HG03060 (cell line): ENCODE results near the gene TPM3.
"Not testable (repeated sequence)": the region's sequence is repeated elsewhere in the genome, so short reads cannot be mapped to it uniquely, and the experiment has no call there.

Experiments used
- ATAC-seq: cut with Tn5 transposase; IDR thresholded peaks from one replicate; pipeline ENCODE4 v1.9.1; 2021; ENCODE audit warnings: low read depth, moderate number of reproducible peaks; ENCODE audit not compliant: unreplicated experiment

The TPM3 gene

DNA sequence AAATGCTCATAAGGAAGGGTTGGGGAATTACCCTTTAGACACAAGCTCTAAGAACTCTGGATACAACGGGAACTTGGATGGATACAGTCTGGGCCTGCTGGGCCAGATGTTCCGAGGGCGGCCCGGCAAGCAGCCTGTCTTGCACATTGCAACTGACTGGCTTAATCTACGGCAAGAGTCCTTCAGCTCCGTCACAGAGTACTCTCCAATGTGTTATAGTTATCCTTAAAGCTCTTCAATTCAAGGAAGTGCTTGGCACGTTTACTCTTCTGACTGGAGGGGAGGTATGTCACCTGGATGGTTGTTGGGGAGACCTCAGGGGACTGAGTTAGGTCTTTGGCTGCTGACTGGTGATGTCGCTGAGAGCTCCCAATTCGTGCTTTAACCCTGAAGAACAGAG lies 15.4 kb upstream of the TPM3 start:
- ATAC-seq: no peak

DNA sequence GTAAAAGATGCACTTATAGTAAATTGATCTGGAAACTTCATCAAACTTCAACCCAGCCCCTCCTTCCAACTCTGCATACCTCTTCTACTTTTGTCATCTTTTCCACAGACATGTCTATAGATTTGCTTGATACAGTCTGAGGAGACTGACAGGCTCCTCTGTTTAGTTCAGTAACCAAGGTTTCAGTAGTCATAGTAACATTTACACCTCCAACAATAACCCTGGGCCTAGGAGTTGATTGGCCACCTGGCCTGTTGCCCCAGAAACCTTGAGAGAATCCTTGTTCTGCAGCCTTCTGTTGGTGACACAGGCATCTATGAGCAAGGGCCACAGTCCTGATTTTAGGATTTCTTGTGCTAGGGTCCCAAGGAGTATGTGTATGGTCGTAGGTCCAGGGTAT lies 14.3 kb upstream of the TPM3 start, which contains the start of gene CFAP141:
CFAP141 (minus strand) TSS at position 138 of the 400 bp plus-strand sequence; CDS start at position 112, 26 bp downstream.
- no peak for ATAC-seq

DNA sequence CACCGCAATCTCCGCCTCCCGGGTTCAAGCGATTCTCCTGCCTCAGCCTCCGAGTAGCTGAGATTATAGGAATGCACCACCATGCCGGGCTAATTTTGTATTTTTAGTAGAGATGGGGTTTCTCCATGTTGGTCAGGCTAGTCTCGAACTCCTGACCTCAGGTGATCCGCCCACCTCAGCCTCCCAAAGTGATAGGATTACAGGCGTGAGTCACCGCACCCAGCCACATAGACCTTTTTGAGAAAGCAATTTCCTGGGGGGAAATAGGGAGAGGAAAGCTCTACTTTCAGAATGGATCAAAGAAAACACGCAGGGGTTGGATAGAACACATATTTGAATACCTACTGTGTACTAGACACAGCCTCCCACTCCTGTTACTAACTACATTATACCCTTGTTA lies 13.9 kb upstream of the TPM3 start:
- ATAC-seq: not testable (repeated sequence)

DNA sequence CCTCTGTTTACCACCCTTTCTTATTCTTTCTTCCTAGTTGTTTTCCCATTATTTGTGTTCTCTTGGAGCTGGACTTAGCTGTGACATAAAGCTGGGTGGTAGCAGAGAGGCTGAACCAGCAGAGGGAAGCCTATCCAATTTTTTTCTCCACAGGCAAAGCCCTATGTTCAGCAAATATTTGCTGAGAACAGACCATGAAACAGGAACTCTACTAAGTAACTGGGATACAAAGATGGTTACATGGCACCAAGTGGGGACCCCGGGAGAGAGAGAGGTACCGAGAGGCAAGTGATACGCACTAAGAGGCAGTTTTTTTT lies 7.6 kb upstream of the TPM3 start:
- ATAC-seq: no peak

DNA sequence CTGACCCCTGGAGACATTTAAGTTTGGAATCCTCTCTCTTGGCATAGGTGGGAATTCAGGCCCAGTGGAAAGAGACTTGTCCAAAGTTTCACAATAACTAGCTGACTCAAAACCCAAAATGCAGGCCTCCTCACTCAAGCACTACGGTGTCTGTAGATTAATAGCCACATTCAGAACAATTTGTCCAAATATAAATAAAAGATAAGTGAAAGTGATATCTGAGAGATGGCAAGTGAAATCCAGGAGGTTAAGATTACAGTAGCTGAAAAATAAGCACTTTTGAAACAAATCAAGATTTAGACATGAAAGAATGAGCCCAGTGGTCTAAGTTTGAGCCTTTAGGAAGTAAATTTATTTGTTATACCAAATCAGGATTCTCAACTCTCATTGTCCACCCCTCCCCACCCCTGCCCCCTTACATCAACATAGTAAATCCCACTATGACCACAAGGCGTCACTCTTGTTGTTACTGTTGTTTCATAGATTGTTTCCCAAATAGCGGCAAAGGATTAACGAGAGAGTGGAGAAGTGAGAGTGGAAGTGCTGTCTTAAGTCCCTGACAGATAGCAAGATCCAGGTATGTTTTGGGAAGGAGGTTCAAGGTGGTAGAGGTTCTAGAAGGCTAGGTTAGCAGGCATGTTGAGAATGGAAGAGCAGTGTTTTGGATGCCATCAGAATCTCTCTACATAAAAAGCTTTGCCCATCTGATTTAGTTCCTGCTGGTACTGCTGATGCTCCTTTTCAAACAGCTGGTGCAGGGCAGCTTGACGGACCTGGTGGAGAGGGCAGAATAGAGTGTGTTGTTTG lies 7.1 kb upstream of the TPM3 start:
- ATAC-seq: no peak

DNA sequence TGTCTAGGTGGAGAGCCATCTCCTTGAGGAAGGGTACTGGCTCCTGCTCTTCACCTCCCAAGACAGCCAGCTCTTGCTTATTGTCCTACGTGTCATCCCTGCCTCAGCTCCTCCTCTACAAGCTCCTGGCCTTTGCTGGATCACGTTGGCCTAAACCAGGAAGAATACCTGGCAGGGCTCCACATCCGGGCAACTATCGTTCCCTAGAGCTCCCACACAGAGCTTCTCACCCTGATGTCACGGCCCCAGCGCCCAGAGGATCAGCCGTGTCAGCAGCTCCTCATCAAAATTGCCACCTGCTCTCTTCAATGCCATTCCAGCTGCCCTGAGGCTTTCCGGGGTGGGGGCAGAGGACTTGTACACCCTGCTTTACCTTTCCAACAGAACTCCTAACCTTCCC lies 1.9 kb upstream of the TPM3 start:
- ATAC-seq: no peak

DNA sequence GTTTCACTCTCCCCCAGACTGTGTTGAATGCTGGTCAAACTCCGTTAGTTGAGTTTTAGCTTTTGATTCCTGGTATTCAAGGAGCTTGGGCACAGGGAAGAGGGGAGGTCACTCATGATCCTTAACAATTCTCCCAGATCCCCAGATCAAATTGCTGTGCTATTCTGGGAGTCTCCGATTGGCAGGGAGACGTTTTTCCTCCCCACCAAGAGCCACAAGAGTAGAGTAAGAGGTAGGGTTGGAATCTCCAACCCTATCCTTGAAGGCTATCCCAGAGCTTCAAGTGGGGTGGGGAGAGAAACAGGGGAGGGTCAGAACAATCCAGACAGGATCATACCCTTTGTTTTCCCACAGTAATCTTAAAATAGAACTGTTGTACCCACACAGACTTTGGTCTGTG lies 576 bp upstream of the TPM3 start:
- no peak for ATAC-seq

DNA sequence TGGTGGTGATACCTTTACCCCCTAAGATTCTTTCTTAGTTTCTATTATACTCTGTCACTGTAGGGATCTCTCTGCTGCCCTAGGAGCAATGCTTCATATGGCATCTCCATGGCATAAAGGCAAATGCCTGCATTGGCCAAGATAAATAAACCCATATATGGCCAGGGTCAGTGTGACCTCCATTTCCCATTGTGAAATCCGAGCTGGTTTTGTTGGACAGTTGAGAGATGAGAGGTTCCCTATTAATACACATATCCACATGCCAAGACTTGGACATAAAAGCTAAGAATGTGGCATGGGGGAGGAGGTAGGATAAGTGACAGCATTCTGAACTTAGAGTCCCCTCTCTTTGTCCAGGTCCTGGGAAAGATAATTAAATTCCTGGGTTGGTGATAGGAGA lies 1.4 kb downstream of the TPM3 start:
- ATAC-seq: no peak

DNA sequence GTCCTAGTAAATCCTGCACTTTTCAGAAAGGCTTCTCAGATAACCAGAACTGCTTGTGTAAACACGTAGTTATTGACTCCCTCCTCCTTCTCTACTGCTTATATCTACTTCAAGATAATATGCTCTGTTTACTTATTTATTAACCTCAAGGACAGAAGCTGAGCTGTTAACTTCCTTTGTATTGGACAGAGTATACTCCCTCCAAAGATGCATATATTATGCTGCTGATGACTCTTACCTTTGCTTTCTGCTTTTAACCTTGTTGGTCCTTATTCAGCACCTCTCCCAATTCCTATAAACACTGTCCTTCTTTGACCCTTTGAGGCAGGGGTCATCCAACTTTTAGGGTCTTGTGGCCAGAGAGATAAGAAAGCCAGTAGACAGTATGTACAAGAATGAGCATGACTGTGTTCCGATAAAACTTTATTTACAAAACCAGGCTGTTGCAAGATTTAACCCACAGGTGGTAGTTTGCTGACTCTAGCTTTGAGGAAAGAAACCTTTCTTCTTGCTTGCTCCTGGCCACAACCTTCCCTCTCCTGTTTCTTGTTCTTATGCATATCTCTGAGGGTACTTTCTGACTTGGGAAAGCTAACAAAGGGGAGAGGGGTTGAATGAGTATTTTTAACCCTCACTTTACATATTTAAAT lies 4.9 kb downstream of the TPM3 start:
- ATAC-seq: no peak

DNA sequence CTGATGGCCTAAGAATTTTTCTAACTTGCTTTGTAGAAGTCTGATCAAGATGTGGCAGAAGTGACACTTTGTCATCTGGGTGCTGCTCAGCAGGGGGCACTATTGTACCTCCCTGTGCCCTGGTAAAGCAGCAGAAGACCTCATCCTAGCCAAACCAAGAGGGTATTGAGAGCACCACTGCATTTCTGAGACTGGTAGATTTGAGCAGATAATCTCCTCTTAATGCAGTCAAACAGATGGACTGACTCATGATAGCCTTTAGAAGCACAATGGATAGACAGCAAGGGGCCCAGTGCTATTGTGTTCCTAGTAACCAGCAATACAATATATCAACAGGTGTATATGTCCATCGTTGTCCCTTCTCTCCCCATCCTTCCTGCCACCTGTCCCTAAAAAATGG lies 5.7 kb downstream of the TPM3 start:
- no peak for ATAC-seq

DNA sequence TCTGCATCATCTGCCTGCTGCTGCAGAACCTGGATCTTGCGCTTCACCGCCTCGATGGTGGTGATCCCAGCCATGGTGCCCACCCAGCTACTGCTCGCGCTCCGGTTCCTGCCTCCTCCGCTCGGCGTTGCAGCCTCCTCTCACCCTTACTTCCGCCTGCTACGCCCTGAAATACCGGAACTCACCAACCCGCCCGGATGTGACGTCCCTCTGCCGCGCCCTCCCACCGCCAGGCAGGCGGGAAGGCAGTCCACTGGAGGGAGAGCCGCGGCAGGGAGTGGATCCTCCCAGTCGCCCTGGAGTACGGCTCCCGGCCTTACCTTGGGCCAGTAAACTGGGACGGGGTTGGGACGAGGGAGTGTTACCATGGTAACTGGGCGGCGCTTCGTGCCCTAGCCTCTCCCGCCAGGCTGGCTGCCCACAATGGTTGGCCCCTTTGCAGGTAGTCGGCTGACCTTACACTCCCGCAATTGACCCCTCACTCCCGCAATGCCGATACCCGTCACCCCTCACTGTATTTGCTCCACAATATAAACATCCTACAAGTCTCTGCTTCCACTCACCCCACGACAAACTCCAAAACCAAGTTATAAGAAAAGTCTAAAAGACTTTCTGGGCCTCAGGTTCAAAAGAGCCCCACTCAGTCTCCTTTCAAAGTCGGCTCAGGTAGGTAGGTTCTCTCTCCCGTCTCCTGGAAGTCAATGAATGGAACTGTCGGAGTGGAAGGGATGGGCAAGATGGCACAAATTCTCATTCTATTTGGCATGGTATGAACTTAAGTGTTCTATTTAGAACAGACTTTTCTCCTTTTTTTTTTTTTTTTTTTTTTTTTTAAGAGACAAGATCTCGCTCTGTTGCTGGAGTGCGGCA lies 8.6 kb downstream of the TPM3 start:
- peak; percentile 56 for ATAC-seq

DNA sequence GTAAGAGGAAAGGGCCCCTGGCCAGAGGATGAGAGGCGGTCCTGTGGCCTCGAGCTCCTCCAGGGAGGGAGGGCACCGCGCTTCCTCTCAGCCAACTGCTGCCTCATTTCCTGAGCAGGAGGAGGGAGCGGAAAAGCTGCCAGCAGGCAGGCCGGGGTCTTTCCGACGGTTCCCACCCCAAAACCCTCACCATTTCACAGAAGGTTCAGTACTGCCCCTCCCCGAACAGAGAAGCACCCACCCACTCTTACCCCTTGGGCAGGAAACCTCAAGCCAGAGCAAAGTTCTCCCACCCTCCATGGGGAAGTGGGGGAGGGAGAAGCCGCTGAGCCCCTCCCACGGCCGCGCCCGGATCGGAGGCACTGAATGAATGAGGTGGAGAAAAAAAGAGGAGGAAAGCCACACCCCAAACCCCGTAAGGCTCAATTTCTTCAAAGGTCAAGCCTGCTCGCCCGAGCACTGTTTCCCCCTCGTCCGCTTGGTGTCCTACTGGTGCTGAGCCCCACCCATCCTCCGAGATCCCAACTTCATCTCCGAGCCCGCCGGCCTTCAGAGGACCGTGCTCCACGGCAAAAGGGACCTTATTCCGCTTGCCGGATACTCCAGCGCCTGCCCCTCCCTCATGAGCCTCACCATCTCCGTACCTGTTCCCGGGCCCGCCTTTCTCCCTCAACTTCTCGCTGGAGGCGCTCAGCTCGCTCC lies 9.4 kb downstream of the TPM3 start:
- no peak for ATAC-seq

DNA sequence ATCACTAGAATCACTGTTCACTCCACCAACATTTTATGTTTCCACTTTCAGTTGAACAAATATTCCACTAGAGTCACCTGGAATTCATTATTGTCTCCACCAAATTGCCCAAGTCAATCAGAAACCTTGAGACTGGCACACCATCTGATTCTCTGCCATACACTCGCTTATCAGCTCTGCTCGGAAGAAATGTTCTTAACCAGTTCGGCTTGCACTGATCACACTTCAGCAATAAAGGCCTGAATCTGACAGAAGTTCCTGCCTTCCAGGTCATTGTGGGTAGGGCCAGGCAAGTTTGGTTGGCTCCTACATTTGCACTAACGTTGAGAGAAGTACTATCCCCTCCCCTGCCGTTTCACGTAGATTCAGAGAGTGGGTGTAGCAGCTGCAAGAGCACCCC lies 10.0 kb downstream of the TPM3 start:
- ATAC-seq: no peak

DNA sequence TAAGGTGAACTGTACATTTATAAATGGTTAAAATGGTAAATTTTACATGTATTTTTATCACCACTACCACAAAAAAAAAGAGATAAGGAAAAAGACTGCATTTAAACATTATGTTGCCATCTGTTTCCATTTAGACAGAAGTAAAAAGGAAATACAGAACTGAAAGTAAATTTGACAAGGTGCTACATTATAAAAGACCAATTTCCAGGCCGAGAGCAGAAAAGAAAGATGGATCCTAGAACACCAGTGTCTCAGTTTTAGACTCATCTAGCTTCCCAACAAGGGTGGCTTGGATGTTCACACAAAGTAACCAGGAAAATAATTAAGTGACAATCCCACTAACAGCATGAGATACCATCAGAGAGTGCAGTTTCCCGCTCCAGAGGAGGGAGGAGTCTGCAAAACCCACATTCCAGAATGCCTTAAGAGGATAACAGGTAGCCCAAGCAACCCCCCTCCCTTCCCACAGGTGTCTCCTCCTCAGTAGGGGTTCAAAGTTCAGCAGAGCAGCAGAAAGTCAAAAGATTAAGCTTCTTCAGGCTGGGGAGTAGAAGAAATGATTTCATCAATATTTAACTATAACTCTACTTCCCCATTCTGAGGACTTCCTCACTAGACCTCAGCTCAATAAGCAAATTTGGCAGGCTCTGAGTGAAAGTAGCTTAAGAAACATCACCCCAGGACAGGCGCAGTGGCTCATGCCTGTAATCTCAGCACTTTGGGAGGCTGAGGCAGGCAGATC lies 11.8 kb downstream of the TPM3 start:
- no peak for ATAC-seq

DNA sequence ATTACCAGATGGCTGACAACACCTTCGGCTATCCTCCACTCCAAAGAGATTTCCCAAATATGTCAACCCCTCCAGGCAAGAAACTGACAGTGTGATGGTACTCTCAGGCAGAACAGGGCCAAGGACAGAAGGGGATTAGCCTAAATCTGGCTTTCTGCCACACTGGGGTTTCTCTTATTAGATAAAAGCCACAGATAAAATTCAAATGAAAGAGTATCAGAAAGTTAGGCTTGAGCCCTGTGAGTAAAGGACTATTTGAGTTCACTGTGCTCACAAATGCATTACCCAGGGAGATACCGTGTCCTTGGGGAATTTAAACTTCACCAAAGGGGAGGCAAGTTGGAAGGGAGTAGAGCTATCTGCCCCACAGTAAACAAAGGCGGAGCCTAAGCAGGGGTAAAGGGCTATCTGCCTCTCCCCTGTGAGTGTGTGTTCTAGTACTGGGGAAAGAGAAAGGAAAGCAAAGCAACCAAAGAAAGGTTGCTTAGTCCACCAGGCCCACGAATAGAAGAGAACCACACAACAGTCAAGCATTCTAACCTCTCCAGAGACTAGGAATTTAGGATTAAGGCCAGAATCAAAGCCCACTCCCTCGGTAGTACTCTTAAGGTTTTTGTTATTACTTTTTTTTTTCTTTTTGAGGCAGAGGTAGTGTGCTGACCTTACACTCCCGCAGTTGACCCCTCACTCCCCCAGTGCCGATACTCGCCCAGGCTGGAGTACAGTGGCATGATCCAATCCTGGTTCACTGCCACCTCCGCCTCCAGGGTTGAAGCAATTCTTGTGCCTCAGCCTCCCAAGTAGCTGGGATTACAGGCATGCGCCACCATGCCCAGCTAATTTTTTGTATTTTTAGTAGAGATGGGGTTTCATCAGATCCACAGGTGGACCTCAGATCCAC lies 12.7 kb downstream of the TPM3 start:
- ATAC-seq: no peak

DNA sequence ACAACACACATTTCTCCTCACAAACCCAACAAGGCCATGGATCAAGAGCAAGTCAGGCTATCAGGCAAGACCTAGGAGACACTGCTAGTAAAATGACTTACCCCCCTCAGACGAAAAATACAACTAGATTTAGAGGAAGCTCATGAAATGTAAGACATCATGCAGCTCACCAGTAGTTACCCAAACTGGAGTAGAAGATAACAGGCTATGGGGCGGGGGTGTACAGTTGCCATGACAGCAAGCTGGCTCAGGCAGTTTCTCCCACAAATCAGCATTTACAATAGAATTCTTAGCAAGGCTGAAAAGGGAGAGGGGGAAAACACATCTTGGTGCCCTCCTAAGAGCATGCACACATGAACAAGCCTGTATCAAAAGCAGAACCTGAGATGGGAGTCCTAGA lies 13.9 kb downstream of the TPM3 start:
- ATAC-seq: no peak

DNA sequence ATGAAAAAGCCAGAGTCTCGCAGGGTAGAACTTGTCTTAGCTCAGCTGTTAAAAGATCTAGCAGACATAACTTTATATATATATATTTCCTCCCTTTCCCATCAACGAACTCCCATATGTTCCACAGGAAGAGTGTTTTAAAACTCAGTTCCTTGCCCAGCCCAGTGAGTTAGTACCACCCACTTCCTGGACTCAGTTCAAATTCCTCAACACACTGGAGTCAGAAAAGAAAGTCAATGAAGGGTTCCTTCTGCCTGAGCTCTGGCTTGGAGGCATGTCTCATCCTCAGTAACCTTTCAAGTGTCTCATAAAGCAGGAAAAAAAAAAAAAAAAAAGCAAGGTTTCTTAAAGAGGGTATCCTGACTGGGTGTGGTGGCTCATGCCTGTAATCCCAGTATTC lies 15.6 kb downstream of the TPM3 start:
- no peak for ATAC-seq

DNA sequence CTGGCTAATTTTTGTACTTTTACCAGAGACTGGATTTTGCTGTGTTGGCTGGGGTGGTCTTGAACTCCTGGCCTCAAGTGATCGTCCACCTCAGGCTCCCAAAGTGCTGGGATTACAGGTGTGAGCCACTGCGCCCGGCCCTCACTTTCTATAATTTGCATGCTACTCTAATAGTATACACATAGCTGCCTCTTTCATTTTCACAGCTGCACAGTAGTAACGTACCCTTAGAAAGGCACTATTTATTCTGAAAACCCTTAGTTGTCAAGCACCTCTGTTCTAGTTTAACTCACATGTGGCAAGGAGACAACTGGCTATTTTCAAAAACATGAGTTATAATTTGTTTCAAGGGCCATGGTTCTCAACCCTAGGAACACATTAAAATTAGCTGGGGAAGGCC lies 17.2 kb downstream of the TPM3 start:
- no peak for ATAC-seq

DNA sequence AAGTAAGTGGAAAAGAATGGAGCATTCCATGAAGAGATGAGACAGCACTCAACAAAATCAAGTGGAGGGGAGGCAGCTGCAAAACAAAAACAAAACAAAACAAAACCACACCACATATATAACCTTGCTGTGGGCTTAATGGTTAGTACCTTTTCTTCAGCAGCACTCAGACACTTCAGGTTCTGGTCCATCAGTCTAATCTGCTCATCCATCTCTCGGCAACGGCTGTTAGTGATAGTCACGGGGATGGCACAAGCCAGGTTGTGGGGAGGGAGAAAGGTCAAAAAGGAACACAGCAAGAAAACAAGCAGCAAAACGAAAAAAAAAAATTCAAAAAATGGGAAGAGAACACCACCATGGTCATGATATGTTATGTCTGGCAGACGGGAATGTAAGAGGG lies 20.0 kb downstream of the TPM3 start:
- ATAC-seq: no peak
